Measurements from ENCODE around the gene GDPD3.

DNA sequence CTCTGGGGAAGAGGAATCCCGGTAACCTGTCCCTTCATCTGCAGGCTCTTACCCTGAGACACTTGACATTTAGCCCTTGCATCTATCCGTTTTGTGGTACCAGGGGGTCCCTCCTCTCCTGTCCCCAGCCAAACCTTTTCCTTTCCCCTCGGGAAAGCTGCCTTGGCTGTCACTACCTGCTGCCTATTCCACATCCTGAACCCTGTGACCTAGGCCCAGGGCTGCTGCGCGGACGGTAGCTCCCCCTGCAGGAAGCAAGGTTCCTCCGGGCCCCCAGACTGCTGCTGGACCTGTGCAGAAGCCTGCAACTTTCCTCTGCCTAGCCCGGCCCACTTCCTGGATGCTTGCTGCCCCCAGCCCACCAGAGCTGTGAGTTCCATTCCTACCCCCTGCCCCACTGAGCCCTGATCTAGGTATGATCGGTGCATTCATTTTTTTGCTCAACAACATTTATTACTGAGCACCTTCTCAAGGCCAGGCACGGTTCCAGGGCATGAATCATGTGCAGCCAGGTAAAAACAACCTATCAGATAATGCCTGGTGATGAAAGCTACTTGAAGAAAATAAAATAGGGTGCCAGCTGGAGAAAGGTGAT is 58.3 kb downstream of the GDPD3 start:
- TF ChIP-seq, protein P1, sequence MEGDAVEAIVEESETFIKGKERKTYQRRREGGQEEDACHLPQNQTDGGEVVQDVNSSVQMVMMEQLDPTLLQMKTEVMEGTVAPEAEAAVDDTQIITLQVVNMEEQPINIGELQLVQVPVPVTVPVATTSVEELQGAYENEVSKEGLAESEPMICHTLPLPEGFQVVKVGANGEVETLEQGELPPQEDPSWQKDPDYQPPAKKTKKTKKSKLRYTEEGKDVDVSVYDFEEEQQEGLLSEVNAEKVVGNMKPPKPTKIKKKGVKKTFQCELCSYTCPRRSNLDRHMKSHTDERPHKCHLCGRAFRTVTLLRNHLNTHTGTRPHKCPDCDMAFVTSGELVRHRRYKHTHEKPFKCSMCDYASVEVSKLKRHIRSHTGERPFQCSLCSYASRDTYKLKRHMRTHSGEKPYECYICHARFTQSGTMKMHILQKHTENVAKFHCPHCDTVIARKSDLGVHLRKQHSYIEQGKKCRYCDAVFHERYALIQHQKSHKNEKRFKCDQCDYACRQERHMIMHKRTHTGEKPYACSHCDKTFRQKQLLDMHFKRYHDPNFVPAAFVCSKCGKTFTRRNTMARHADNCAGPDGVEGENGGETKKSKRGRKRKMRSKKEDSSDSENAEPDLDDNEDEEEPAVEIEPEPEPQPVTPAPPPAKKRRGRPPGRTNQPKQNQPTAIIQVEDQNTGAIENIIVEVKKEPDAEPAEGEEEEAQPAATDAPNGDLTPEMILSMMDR (IDR thresholded peaks at IDR 0.05; ENCODE audit: insufficient read depth, low read depth, low read length), result peak; percentile 30
- TF ChIP-seq EZH2 (IDR thresholded peaks at IDR 0.05; ENCODE audit: insufficient read depth, low read length), result no peak
